T-helper 1 cell treated with Interleukin-12 subunit alpha and Interleukin-12 subunit beta and Interleukin-4 antibody, amounts not matched to agents 30 μg/mL and 1 μg/mL, for 36 hours (primary cell): ENCODE data around the gene FHIT.
"Not testable (repeated sequence)": the region's sequence is repeated elsewhere in the genome, so short reads cannot be mapped to it uniquely, and the experiment has no call there.

Experiments used
- H3K27ac Mint-ChIP-seq: one replicate; pipeline ENCODE4 v1.8.0; 2021; ENCODE audit warnings: mild to moderate bottlenecking, mixed read lengths
- H3K27me3 Mint-ChIP-seq: one replicate; pipeline ENCODE4 v1.8.0; 2021; ENCODE audit warnings: low read depth, mixed read lengths
- H3K36me3 Mint-ChIP-seq: one replicate; pipeline ENCODE4 v1.8.0; 2021; ENCODE audit warnings: low read depth, mixed read lengths
- H3K4me1 Mint-ChIP-seq: one replicate; pipeline ENCODE4 v1.8.0; 2021; ENCODE audit warnings: low read depth, mixed read lengths
- H3K4me3 Mint-ChIP-seq: one replicate; pipeline ENCODE4 v1.8.0; 2021; ENCODE audit warnings: mild to moderate bottlenecking, moderate library complexity, mixed read lengths
- H3K9me3 Mint-ChIP-seq: one replicate; pipeline ENCODE4 v1.8.0; 2021; ENCODE audit warnings: mixed read lengths

Gene FHIT

DNA sequence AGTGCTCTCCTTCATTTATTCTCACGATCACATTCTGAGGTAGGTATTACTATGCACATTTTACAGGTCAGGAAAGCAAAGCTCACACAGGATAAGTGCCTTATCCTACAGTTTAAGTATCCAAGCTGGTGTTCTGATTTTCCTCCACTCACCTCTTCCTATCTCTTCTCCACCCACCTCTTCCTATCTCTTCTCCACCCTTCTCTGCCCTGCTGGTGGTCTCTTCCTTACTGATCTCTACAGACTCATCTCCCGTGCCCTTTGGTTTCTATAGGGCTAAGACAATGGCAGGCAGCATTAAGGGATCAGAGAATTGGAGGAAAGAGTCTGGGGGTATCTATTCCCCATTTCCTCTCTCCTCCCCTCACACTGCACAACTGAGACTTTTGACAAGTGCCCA lies 319.1 kb downstream of the FHIT start:
- Mint-ChIP-seq H3K9me3 (peaks cover 4% of the 10 kb centered on the region), H3K36me3 (no peaks in the 10 kb centered on the region), H3K4me3 (no peak overlapping the region), H3K27ac (no peak overlapping the region), H3K4me1 (peaks cover 2% of the 10 kb centered on the region), H3K27me3 (no peaks in the 10 kb centered on the region)

DNA sequence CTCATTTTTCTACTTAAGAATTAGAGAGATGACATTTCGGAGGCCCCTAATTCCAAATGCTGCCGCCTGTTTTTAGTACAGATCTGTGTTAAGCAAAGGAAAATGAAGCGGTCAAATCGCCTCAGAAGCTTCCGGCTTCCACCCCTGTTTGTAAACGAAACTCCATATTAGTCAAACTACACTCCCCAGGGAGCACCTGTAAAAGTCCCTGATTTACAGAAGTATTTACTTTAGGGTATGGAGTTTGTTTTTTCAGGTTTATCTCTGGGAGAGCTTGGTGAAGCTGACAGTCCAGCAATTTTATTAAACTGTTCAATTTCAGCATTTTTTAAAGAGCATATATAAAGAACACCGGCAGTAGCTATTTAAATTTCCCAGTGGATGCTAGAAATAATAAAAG lies 319.8 kb downstream of the FHIT start:
- Mint-ChIP-seq H3K36me3 (no peaks in the 10 kb centered on the region), H3K4me3 (no peak overlapping the region), H3K27ac (no peak overlapping the region), H3K27me3 (no peaks in the 10 kb centered on the region), H3K9me3 (peaks cover 9% of the 10 kb centered on the region), H3K4me1 (peaks cover 2% of the 10 kb centered on the region)

DNA sequence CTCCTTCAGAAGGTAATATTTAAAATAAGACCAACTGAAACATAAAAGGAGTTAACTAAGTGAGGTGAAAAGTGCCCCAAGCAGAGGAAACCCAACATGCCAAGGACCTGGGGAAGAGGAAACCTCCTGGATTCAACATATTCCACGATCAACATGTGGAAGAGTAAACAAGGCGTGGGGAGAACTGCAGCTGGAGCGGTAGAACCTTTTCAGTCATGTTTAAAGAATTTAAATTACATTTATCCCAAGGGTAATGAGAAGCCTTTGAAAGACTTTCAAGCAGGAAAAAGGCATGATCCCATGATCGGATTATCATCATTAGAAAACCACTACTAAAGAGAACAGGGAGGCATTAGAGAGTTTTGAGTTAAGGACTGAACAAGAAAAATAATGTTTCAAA lies 330.7 kb downstream of the FHIT start:
- Mint-ChIP-seq H3K27ac (no peak overlapping the region), H3K9me3 (peaks cover 3% of the 10 kb centered on the region), H3K27me3 (no peaks in the 10 kb centered on the region), H3K4me3 (no peak overlapping the region), H3K36me3 (no peaks in the 10 kb centered on the region), H3K4me1 (no peaks in the 10 kb centered on the region)

DNA sequence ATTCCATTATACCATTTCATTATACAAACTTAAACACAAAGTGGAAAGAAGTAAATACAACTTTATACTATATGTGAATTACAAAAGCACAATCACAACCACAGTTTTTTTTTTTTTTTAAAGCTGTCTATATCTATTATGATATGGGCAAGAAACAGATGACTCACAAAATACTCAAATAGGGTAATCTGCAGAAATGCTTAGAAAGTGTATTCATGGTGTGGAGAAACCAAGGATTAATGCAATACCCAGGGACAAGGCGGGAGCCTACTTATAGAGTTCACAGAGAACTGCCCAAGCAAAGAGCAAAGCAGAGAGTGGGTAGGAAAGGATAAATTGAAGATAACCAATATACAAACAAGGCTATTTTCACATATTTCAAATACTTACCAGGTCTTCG lies 332.0 kb downstream of the FHIT start:
- Mint-ChIP-seq H3K27me3 (no peaks in the 10 kb centered on the region), H3K4me3 (no peak overlapping the region), H3K36me3 (no peaks in the 10 kb centered on the region), H3K9me3 (no peaks in the 10 kb centered on the region), H3K27ac (no peak overlapping the region), H3K4me1 (no peaks in the 10 kb centered on the region)

DNA sequence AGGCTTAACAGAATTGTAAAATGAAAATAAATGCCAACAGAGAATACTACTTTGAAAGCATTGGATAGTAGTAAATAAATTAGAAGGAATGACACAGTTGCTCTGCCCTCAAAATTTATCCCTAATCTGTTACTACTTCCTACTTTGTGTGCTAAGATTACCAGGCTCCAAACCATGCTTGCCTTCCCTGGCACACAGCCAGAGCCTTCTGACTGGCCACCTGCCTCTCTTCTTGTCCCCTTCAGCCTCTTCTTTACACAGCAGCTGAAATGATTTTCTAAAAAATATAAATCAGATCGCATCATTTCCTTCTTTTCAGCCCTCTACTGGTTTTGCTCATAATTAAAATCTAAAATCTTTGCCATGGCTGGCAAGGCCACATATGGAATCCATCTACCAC lies 334.1 kb downstream of the FHIT start:
- Mint-ChIP-seq H3K4me3 (no peak overlapping the region), H3K4me1 (no peaks in the 10 kb centered on the region), H3K27ac (no peak overlapping the region), H3K27me3 (no peaks in the 10 kb centered on the region), H3K36me3 (no peaks in the 10 kb centered on the region), H3K9me3 (no peaks in the 10 kb centered on the region)

DNA sequence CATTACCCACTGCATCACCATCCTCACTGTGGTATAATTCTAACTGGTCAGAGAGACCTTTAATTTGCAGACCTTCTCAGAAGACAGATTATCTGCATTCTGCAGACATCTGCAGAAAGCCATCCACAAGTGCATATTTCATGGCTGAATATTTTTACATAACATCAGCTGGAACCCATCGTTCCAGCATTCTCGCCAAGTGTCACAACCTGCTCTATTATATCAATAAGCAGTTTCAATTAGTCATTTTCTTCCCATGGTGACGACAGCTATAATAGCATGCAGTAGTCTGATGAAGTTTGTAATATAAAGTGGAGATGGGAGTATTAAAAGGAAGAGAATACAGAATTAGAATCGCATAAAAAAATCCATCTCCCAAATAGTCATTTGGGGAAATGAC lies 334.7 kb downstream of the FHIT start:
- Mint-ChIP-seq H3K4me3 (no peak overlapping the region), H3K36me3 (no peaks in the 10 kb centered on the region), H3K27me3 (no peaks in the 10 kb centered on the region), H3K4me1 (no peaks in the 10 kb centered on the region), H3K27ac (no peak overlapping the region), H3K9me3 (peaks cover 3% of the 10 kb centered on the region)

DNA sequence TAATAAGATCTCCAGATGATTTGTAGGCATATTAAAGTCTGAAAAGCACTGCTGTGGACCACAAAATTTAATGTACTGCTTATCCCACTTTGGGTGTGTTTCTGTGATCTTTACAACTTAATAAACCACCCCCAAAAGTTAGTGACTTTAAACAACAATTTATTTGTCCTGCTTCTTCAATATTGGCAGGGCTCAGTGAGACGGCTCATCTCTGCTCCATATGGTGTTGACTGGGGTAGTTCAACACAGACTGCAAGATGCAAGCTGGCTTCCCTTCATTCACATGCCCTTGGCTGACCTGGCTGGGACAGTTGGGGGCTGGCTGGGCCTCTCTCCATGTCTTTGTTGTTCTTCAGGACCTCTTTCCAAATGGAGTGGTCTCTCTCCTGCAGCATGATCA lies 337.8 kb downstream of the FHIT start:
- Mint-ChIP-seq H3K9me3 (peaks cover 7% of the 10 kb centered on the region), H3K27ac (no peak overlapping the region), H3K4me1 (no peaks in the 10 kb centered on the region), H3K4me3 (no peak overlapping the region), H3K27me3 (no peaks in the 10 kb centered on the region), H3K36me3 (no peaks in the 10 kb centered on the region)

DNA sequence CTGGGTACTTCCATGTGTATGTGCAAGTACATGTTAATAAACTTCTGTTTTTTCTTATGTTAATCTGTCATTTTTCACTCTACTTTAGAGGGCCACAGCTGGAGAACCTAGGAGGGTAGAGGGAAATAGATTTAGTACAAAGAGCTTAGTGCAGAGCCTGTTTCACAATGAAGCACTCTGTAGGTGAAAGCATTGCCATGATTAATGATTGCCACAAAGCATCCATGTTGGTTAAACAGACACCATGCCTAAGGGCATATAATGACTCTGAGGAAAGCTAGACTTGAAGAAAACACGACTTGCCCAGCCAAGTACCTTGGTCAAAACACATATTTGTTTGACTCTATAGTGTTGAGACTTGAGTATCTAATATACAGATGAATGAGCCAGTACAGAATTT lies 338.4 kb downstream of the FHIT start:
- Mint-ChIP-seq H3K4me3 (no peak overlapping the region), H3K4me1 (no peaks in the 10 kb centered on the region), H3K9me3 (peaks cover 7% of the 10 kb centered on the region), H3K36me3 (no peaks in the 10 kb centered on the region), H3K27me3 (no peaks in the 10 kb centered on the region), H3K27ac (no peak overlapping the region)

DNA sequence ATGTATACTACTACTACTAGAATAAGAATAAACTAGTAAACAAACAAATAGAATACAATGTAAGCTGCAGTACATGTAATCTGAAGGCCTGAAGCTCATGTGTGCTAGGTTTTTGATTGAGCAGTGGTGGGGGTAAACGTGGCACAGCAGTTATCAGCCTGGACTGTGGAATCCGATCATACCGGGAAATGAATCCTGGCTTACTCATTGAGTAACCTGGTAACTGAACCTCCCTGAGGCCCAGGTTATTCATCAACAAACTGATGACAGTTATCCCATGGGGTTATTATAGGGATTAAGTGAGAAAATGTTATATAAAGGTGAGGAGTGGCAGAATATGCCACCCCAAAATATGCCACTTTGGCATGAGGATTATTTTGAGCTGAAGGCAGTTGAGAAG lies 339.1 kb downstream of the FHIT start:
- Mint-ChIP-seq H3K4me1 (no peaks in the 10 kb centered on the region), H3K27me3 (no peaks in the 10 kb centered on the region), H3K9me3 (peaks cover 7% of the 10 kb centered on the region), H3K4me3 (no peak overlapping the region), H3K27ac (no peak overlapping the region), H3K36me3 (no peaks in the 10 kb centered on the region)

DNA sequence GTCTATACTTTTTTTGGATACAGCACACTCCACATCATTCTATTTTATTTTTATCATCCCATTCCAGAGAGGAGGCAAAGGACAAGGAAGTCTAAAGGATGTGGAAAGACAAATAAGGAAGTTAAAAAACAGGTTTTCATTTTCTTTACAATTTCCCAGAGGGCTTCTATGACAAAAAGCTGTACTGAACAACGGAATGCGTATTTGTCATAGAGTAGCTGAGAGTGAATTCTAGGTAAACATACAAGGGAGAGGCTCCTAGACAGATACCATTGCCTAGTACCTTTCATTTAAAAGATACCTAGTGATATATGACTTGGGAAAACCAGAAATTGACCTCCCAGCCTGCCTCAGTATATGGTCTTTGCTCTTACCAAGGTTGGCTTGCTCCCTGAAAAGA lies 341.7 kb downstream of the FHIT start:
- Mint-ChIP-seq H3K4me1 (no peaks in the 10 kb centered on the region), H3K27me3 (no peaks in the 10 kb centered on the region), H3K4me3 (no peak overlapping the region), H3K36me3 (no peaks in the 10 kb centered on the region), H3K9me3 (peaks cover 7% of the 10 kb centered on the region), H3K27ac (no peak overlapping the region)

DNA sequence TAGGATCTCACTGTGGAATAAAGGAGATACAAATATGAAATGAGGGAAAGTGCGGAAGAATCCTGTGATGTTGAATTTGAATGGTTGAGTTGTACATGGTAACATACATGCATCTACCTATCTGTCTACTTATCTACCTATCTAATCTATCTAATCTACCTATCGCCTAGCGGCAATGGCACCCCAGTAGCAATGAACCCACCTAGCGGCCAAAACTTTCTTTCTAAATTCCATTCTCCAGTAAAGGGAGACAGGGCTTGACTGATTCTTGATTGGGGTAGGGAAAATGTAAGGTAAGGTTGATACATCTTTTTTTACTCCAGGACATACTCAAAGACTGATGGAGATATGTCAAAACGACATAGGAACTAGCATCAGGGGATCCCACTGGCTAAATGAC lies 345.0 kb downstream of the FHIT start:
- H3K4me1 Mint-ChIP-seq: no peaks in the 10 kb centered on the region
- H3K9me3 Mint-ChIP-seq: peaks cover 2% of the 10 kb centered on the region
- H3K27ac Mint-ChIP-seq: no peak overlapping the region
- H3K4me3 Mint-ChIP-seq: no peak overlapping the region
- H3K36me3 Mint-ChIP-seq: no peaks in the 10 kb centered on the region
- H3K27me3 Mint-ChIP-seq: no peaks in the 10 kb centered on the region

DNA sequence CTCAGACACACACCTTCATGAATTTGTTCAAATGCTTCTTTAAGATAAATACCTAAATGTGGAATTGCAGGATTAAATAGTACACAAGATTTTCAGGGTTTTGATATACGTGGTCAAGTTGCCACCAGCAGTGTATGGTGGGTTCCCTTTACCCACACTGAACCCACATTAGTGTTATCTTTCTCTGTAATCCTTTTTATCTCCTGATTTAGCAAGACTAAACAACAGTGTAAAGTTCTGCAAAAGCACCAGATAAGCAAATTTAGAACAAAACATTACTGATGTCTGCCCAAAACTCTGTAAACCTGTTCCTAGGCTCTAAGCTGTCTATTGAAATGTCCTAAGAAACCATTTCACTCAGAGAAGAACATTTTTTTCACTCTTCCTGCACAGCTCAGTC lies 352.9 kb downstream of the FHIT start:
- H3K36me3 Mint-ChIP-seq: no peaks in the 10 kb centered on the region
- H3K27ac Mint-ChIP-seq: no peak overlapping the region
- no peak overlapping the region for H3K4me3 Mint-ChIP-seq
- H3K27me3 Mint-ChIP-seq: no peaks in the 10 kb centered on the region
- H3K9me3 Mint-ChIP-seq: no peaks in the 10 kb centered on the region
- H3K4me1 Mint-ChIP-seq: no peaks in the 10 kb centered on the region

DNA sequence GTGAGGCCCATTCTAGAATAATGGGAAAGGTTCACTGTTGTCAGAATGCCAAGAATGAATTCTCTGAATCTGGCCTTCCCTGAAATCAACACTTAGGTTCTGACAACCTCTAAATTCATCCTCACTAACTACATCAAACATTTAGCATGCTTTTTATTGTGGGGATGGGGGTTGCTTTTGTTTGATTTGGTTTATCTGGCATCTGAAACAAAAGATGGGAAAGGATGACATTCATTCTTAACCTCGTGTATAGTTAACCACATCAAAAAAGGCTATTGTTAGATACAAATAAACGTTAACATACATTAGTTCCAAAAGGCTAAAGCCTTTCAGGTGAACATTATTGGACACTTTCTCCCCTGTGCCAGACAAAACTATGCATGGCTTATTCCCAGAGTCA lies 357.3 kb downstream of the FHIT start:
- Mint-ChIP-seq H3K36me3 (no peaks in the 10 kb centered on the region), H3K9me3 (no peaks in the 10 kb centered on the region), H3K4me1 (no peaks in the 10 kb centered on the region), H3K4me3 (no peak overlapping the region), H3K27me3 (no peaks in the 10 kb centered on the region), H3K27ac (no peak overlapping the region)

DNA sequence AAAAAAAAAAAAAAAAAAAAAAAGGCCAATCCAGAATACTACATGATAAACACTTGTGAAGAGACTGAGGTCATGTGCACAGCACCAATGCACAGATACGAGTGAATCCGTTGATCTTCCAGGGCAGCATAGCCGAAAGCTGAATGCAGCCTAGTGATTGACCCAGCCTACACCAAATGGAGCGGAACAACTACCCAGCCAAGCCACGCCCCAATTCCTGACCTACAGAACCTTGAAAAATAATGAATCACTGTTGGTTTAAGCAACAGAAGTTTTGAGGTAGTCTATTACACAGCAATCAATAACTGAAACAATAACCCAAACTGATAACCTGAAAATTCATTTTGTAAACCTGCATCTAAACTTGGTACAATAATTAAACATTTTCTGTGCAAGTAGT lies 361.0 kb downstream of the FHIT start:
- no peaks in the 10 kb centered on the region for H3K9me3 Mint-ChIP-seq
- H3K4me1 Mint-ChIP-seq: no peaks in the 10 kb centered on the region
- H3K4me3 Mint-ChIP-seq: no peak overlapping the region
- H3K27ac Mint-ChIP-seq: no peak overlapping the region
- no peaks in the 10 kb centered on the region for H3K27me3 Mint-ChIP-seq
- no peaks in the 10 kb centered on the region for H3K36me3 Mint-ChIP-seq

DNA sequence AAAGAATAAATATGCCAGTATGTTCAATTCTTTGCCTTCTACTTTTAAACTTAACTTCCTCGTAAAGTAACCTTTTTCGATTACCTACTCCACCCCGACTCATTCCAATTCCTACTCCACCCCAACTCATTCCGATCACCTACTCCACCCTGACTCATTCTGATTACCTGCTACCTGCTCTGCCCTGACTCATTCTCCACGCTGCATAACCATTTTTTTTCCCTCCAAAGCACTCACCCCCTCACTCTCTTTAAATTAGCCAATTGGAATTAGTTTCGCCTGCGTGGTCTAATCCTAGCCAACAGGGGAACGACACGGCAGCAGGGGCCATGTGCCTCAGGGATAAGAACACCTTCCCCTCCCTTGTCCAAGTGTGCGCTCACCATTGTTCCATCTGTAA lies 362.3 kb downstream of the FHIT start:
- not testable (repeated sequence) for H3K36me3 Mint-ChIP-seq, H3K9me3 Mint-ChIP-seq, H3K27ac Mint-ChIP-seq, H3K4me1 Mint-ChIP-seq, H3K4me3 Mint-ChIP-seq, H3K27me3 Mint-ChIP-seq

DNA sequence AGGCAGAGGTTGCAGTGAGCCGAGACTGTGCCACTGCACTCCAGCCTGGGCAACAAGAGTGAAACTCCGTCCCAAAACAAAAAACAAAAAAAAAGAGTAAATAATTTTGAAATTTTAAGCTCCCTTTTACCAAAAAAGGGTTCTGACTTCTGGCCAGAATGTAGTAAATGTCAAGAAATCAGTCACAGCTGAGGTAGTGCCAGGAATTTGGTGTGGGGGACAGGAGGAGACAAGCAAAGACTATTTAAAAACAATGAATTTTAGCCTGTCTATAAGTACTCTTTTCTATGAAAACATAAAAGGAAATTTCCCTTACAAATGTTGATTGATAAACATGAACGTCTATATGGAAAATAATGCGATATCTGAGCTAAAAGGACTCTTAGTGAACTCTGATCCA lies 363.7 kb downstream of the FHIT start:
- no peaks in the 10 kb centered on the region for H3K4me1 Mint-ChIP-seq
- no peaks in the 10 kb centered on the region for H3K36me3 Mint-ChIP-seq
- H3K27me3 Mint-ChIP-seq: no peaks in the 10 kb centered on the region
- H3K9me3 Mint-ChIP-seq: no peaks in the 10 kb centered on the region
- no peak overlapping the region for H3K4me3 Mint-ChIP-seq
- H3K27ac Mint-ChIP-seq: no peak overlapping the region
